Lung (tissue), 12 donors: ENCODE data around the gene CSMD2. TPM values are rescaled to one million over a fixed set of nuclear protein-coding genes. Genes with fewer than 3 reads are reported as not detected.
"Not testable (repeated sequence)": the region's sequence is repeated elsewhere in the genome, so short reads cannot be mapped to it uniquely, and the experiment has no call there.

Experiments
- ATAC-seq: fragments of 200-7000 bp; cut with Tn5 transposase; one replicate; pipeline ENCODE4 v1.9.1; 2020; ENCODE audit warnings: moderate number of reproducible peaks; ENCODE audit not compliant: insufficient read depth, low FRiP score
- DNase-seq, 3 donors: peaks; one replicate each; pipeline ENCODE4 v3.0.0-alpha.2; 2013 to 2017
- H3K27ac ChIP-seq, 2 donors: one replicate each; pipeline ENCODE4 v1.5.1; 2013; ENCODE audit warnings: mild to moderate bottlenecking in 2 of 2, moderate library complexity in 2 of 2, control low read depth in 1 of 2, inconsistent platforms in 1 of 2, low read depth in 1 of 2, low read length in 1 of 2
- H3K27me3 ChIP-seq, 3 donors: one replicate each; pipeline ENCODE4 v1.5.1; 2013; ENCODE audit warnings: low read length in 2 of 3; ENCODE audit not compliant: control insufficient read depth in 3 of 3, insufficient read depth in 3 of 3
- H3K36me3 ChIP-seq, 4 donors: one replicate each; pipeline ENCODE4 v1.5.1; 2013; ENCODE audit warnings: low read length in 4 of 4, mild to moderate bottlenecking in 1 of 4, moderate library complexity in 1 of 4; ENCODE audit not compliant: control insufficient read depth in 4 of 4, insufficient read depth in 4 of 4
- H3K4me1 ChIP-seq, 5 donors: one replicate each; pipeline ENCODE4 v1.5.1; 2013; ENCODE audit warnings: low read length in 5 of 5, mild to moderate bottlenecking in 2 of 5, moderate library complexity in 1 of 5; ENCODE audit not compliant: control insufficient read depth in 5 of 5, insufficient read depth in 5 of 5
- H3K4me3 ChIP-seq: one replicate; pipeline ENCODE4 v1.5.1; 2013; ENCODE audit warnings: mild to moderate bottlenecking, control low read depth, moderate library complexity
- H3K9ac ChIP-seq, 2 donors: one replicate each; pipeline ENCODE4 v1.5.1; 2013; ENCODE audit warnings: low read length in 2 of 2, control low read depth in 1 of 2; ENCODE audit not compliant: insufficient read depth in 1 of 2
- H3K9me3 ChIP-seq, 4 donors: one replicate each; pipeline ENCODE4 v1.5.1; 2013; ENCODE audit warnings: low read length in 3 of 4, mild to moderate bottlenecking in 1 of 4, moderate library complexity in 1 of 4; ENCODE audit not compliant: control insufficient read depth in 4 of 4, insufficient read depth in 3 of 4
- WGBS, 2 donors: extraction: QIAGEN DNeasy Blood & Tissue Kit; methylation state at CpG; one replicate each; pipeline ENCODE4 v1.1.7; 2013; 5-methylcytosine and 5-hydroxymethylcytosine counted together
- polyA plus RNA-seq, 2 donors: library from polyadenylated mRNA; stranded (reverse); fragments of 200-250 nt; gene quantifications; one replicate each; pipeline ENCODE4 v1.2.1, GENCODE V29; 2013
- total RNA-seq, 2 donors: library from RNA; depleted of rRNA in 1 of 2; stranded (reverse); fragments of >200 nt in 1 of 2; gene quantifications; one replicate each; pipeline ENCODE4 v1.2.1, GENCODE V29; 2014 to 2021
- TF ChIP-seq, protein P1 (sequence below): IDR thresholded peaks from 2 replicates; pipeline ENCODE4 v1.5.1; 2012; ENCODE audit warnings: mild to moderate bottlenecking; ENCODE audit errors: control extremely low read depth, extremely low read depth
- donor health status: control.
- donor health status: control.
- donor health status: Bipolar disorder and iron deficiency.
- donor health status: healthy.
- donor health status: DM: yes; HTN: yes; CAD: no.

Gene CSMD2
- total and polyA plus RNA-seq, 4 donors: 0.11 to 1.2 (median 0.39) TPM

DNA sequence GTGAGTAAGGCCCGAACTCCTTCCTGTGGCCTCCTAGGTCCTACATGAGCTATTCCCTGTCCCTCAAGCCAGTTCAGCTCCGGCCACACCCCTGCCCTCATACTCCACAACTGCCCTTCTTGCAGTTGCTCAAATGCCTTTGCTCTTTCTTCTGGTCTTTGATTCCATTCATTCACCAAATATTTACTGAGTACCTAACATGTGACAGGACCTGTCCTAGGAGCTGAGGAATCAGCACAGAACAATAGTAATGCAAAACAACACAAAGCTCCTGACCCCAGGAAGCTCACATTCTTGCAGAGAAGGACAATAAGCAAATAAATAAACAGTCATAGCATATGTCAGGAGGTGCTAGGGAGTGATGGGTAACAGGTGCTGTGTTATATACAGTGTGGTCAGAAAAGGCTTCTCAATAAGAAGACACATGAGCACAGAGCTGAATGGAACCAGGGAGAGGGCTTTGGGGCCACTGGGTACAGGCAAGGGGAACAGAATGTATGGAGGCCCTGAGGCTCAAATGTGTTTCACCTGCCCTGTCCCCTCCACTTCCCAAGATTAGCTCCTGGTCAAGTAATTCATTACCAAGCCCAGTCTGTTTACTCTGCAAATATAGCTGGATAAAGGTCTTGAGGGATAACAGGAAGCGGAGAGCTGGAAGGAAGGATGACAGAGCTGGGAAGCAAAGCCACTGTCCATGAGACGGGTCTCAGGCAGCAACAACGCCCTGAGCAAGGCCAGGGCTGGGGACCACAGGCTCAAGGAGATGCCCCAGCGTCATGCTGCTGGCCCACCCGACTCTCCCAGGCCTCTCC, 145.1 kb downstream of the CSMD2 start:
- H3K36me3 ChIP-seq: no peaks in the 10 kb centered on the region
- no peaks in the 10 kb centered on the region for H3K9me3 ChIP-seq
- no peak overlapping the region for H3K9ac ChIP-seq
- 64 to 78% methylated on average over 7 of the region's 7 CpGs for whole genome bisulfite sequencing, 2 donors
- no peak for ATAC-seq
- H3K4me1 ChIP-seq: no peaks in the 10 kb centered on the region
- no peak for DNase-seq
- no peaks in the 10 kb centered on the region for H3K27me3 ChIP-seq
- H3K27ac ChIP-seq: no peak overlapping the region
- TF ChIP-seq, protein P1, sequence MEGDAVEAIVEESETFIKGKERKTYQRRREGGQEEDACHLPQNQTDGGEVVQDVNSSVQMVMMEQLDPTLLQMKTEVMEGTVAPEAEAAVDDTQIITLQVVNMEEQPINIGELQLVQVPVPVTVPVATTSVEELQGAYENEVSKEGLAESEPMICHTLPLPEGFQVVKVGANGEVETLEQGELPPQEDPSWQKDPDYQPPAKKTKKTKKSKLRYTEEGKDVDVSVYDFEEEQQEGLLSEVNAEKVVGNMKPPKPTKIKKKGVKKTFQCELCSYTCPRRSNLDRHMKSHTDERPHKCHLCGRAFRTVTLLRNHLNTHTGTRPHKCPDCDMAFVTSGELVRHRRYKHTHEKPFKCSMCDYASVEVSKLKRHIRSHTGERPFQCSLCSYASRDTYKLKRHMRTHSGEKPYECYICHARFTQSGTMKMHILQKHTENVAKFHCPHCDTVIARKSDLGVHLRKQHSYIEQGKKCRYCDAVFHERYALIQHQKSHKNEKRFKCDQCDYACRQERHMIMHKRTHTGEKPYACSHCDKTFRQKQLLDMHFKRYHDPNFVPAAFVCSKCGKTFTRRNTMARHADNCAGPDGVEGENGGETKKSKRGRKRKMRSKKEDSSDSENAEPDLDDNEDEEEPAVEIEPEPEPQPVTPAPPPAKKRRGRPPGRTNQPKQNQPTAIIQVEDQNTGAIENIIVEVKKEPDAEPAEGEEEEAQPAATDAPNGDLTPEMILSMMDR: no peak
- no peak overlapping the region for H3K4me3 ChIP-seq

DNA sequence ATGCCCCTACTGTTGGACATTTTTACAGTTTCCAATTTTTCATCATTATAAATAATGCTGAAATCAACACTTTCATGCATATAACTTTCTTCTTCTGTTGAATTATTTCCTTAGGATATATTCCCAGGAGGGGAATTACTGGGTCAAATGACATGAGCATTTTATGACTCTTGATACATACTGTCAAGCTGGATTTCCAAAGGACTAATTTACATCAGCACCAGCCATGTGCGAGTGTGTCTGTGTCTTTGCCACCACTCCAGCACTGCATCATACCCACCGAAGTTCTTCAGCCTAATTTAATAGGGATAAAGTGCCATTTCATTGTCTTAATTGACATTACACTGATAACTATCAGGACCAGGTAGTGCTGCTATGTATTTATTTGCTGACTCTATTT, 146.7 kb downstream of the CSMD2 start:
- TF ChIP-seq, protein P1: no peak
- Histone ChIP-seq H3K4me3 (no peak overlapping the region), H3K36me3 (no peaks in the 10 kb centered on the region), H3K4me1 (no peaks in the 10 kb centered on the region), H3K27ac (no peak overlapping the region), H3K27me3 (no peaks in the 10 kb centered on the region), H3K9me3 (no peaks in the 10 kb centered on the region), H3K9ac (no peak overlapping the region)
- 58 to 64% methylated on average over 2 of the region's 2 CpGs for WGBS, 2 donors
- ATAC-seq (no peak), DNase-seq (no peak)

- not testable (repeated sequence) for H3K27ac ChIP-seq, H3K36me3 ChIP-seq, H3K9ac ChIP-seq, DNase-seq, H3K27me3 ChIP-seq, H3K4me1 ChIP-seq, ATAC-seq, H3K9me3 ChIP-seq, H3K4me3 ChIP-seq
- 93 to 94% methylated on average over 3 of the region's 3 CpGs for WGBS, 2 donors
These were observed 148.7 kb downstream of the CSMD2 start for GRCh38 chr1:34016281-34016680.

- peak; percentile 30 for ATAC-seq
These were observed 150.9 kb downstream of the CSMD2 start for GRCh38 chr1:34013958-34014737.

More at GRCh38 chr1:34013958-34014737, 150.9 kb downstream of the CSMD2 start:
- Histone ChIP-seq H3K9ac (no peak overlapping the region), H3K27me3 (no peaks in the 10 kb centered on the region), H3K9me3 (no peaks in the 10 kb centered on the region), H3K36me3 (no peaks in the 10 kb centered on the region), H3K27ac (no peak overlapping the region), H3K4me1 (no peaks in the 10 kb centered on the region), H3K4me3 (no peak overlapping the region)
- WGBS, 2 donors: 44 to 48% methylated on average over 11 of the region's 11 CpGs
- TF ChIP-seq, protein P1: no peak
- DNase-seq: peak in 1 of 3 donors; percentile 4
